ENCODE measurements around the gene SPACDR.

The SPACDR gene

DNA sequence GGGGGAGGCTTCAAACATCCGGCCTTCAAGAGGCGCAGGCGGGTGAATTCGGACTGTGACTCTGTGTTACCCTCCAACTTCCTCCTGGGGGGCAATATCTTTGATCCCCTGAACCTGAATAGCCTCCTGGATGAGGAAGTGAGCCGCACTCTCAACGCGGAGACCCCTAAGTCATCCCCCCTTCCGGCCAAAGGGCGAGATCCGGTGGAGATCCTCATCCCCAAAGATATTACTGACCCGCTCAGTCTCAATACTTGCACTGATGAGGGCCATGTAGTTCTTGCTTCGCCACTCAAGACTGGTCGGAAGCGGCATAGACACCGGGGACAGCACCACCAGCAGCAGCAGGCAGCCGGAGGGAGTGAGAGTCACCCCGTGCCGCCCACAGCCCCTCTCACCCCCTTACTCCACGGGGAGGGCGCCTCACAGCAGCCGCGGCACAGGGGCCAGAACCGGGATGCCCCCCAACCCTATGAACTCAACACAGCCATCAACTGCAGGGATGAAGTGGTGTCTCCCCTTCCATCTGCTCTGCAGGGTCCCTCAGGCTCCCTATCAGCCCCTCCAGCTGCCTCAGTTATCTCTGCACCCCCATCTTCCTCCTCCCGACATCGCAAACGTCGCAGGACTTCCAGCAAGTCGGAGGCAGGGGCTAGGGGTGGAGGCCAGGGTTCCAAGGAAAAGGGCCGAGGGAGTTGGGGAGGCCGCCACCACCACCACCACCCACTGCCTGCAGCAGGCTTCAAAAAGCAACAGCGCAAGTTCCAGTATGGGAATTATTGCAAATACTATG, 33.4 kb downstream of the SPACDR start:
- H3K4me1 Mint-ChIP-seq: peaks cover 35% of the 10 kb centered on the region
- H3K27ac Mint-ChIP-seq: peak overlapping the region; percentile 100
- H3K27me3 Mint-ChIP-seq: no peaks in the 10 kb centered on the region
- peaks cover 7% of the 10 kb centered on the region for H3K36me3 Mint-ChIP-seq
- ATAC-seq (ENCODE audit: low read depth) (no peak), DNase-seq (ENCODE audit: low spot score in 2 of 2) (no peak)
- H3K4me3 Mint-ChIP-seq: peak overlapping the region; percentile 97
- no peaks in the 10 kb centered on the region for H3K9me3 Mint-ChIP-seq

GRCh38 chr7:100429637-100430492, 34.2 kb downstream of the SPACDR start, which contains the start of gene MEPCE:
TSS of gene MEPCE (plus strand) at chr7:100429831. CDS start at chr7:100430019, 188 bp downstream.
- H3K36me3 Mint-ChIP-seq: peaks cover 7% of the 10 kb centered on the region
- H3K4me1 Mint-ChIP-seq: peaks cover 31% of the 10 kb centered on the region
- DNase-seq (ENCODE audit: low spot score in 2 of 2) (peak; percentile 95 to 98), ATAC-seq (ENCODE audit: low read depth) (peak; percentile 41)
- H3K4me3 Mint-ChIP-seq: peak within 1 kb of the TSS; percentile 97
- H3K9me3 Mint-ChIP-seq: no peaks in the 10 kb centered on the region
- H3K27me3 Mint-ChIP-seq: no peaks in the 10 kb centered on the region
- peak within 1 kb of the TSS; percentile 100 for H3K27ac Mint-ChIP-seq

DNA sequence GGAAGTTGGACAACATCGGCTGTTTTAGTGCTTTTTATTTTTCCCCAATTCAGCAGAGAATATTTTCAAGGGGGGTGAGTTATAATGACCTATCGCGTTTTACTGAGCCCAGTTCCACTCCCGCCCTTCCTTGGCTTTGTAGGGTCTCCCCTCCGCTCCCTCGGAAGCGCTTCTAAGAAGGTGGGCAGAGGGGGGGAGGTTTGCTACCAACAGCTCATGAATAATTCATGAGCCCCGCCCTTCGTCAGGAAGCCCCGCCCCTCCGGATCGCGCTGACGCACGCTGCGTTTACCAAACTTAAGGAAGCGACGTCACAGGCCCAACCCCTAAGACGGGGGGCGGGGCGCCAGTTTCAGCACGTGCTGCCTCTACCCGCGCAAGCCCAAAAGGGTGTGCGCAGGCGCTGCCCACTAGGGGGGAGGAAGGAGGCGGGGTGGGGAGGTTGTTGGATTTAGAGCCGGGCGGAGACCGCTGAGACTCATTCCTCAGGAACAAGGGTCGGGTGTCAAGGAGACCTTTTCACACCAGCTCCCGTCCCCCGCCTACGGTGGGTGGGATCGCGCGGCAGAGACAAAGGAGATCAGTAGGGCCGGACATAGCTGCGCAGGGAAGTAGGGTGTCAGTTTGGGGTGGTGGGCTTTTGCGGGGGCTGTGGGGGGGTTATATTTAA, 35.0 kb downstream of the SPACDR start:
- Mint-ChIP-seq H3K27ac (peak overlapping the region; percentile 100), H3K36me3 (peaks cover 5% of the 10 kb centered on the region), H3K9me3 (no peaks in the 10 kb centered on the region), H3K27me3 (no peaks in the 10 kb centered on the region), H3K4me3 (peak overlapping the region; percentile 97), H3K4me1 (peaks cover 25% of the 10 kb centered on the region)
- peak; percentile 54 for ATAC-seq (ENCODE audit: low read depth)
- peak; percentile 100 for DNase-seq (ENCODE audit: low spot score in 2 of 2)

DNA sequence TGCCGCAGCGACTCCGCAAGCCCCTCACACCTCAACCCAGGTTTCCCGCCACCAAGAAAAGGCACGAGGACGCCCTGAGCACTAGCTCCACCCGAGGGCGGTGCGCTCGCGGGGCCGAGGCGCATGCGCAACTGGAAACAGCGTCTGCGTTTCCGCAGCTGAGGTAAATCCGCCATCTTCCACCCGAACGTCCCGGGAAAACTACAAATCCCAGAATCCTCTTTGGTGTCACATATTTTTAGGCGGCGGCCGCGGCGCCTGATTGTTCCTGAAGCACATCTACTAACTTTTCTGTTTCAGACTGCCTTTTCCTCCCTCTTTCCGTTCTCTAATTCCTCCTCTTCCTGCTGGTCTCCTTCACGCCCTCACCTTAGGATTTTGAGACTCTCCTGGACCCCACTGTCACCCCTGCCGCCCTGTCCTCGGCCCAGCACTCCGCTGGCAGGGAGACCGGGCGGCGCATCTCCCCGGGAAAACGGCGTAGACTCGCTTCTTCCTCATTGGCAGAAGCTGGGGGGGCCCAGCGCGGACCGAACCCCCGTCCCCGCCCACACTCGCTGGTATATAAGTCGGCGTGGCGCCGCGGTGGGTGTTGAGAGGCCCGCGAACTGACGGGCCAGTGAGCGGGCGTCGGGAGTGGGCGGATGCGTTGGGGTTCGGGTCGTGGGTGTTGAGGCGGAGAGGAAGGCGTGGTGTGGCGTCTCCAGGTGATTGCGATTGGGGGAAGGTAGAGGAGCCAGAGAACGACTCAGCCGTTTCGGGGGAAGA, 35.7 kb downstream of the SPACDR start, which contains the start of gene ZCWPW1:
TSS of gene ZCWPW1 (minus strand) at position 505 of the 768 bp plus-strand sequence. CDS start 8,054 bp downstream, outside the sequence.
- Mint-ChIP-seq H3K36me3 (peaks cover 1% of the 10 kb centered on the region), H3K4me3 (peak within 1 kb of the TSS; percentile 97), H3K9me3 (no peaks in the 10 kb centered on the region), H3K4me1 (peaks cover 19% of the 10 kb centered on the region), H3K27ac (peak within 1 kb of the TSS; percentile 100), H3K27me3 (no peaks in the 10 kb centered on the region)
- peak; percentile 56 for ATAC-seq (ENCODE audit: low read depth)
- peak; percentile 95 to 99 for DNase-seq (ENCODE audit: low spot score in 2 of 2)

DNA sequence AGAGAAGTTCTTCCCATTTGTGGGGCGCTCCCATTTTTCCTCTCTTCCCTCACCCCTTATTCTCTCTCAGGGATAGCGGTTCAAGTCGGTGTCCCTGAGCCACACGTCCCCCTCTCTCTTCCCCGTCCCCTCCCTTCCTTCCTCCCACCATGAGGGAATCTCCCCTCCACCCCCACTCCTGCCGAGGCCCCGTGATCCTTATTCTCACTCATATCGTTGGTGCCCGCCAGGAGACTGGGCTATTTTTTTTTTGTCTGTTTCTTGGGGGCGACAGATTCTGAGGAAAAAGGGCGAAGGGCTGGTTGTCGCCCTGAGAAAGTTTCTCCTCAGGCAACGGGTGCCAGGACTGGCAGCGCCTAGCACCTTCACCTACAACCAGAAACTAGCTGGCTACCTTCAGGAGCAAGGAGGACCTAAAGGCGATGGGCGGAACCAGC, 36.3 kb downstream of the SPACDR start:
- Mint-ChIP-seq H3K27ac (peak overlapping the region; percentile 100), H3K4me1 (peaks cover 19% of the 10 kb centered on the region), H3K36me3 (peaks cover 3% of the 10 kb centered on the region), H3K9me3 (no peaks in the 10 kb centered on the region), H3K27me3 (no peaks in the 10 kb centered on the region), H3K4me3 (peak overlapping the region; percentile 97)
- no peak for ATAC-seq (ENCODE audit: low read depth)
- no peak for DNase-seq (ENCODE audit: low spot score in 2 of 2)

GRCh38 chr7:100426516-100426915, 37.5 kb downstream of the SPACDR start:
- ATAC-seq (ENCODE audit: low read depth) (no peak), DNase-seq (ENCODE audit: low spot score in 2 of 2) (no peak)
- H3K27me3 Mint-ChIP-seq: no peaks in the 10 kb centered on the region
- H3K4me1 Mint-ChIP-seq: peaks cover 13% of the 10 kb centered on the region
- no peak overlapping the region for H3K4me3 Mint-ChIP-seq
- H3K36me3 Mint-ChIP-seq: peaks cover 3% of the 10 kb centered on the region
- H3K27ac Mint-ChIP-seq: peak overlapping the region; percentile 19
- H3K9me3 Mint-ChIP-seq: no peaks in the 10 kb centered on the region

DNA sequence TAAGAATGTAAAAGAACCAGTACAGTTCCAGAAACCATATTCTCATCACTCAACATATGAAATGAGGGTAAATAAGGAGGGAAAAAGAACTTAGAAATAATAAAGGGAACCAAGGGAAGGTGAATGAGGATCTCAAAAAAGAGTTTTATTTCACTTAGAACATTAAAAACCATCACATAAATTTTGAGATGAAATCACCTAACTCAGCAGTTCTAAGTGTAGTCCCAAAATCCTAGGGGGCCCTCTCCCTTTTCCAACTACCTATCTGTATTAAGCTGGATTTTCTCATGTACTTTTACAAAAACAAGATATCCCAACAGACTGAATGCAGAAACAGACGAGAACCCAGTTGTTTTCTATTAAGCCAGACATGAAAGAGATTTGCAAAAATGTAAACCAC, 38.7 kb downstream of the SPACDR start:
- peaks cover 3% of the 10 kb centered on the region for H3K36me3 Mint-ChIP-seq
- H3K27ac Mint-ChIP-seq: no peak overlapping the region
- H3K9me3 Mint-ChIP-seq: no peaks in the 10 kb centered on the region
- H3K4me1 Mint-ChIP-seq: peaks cover 6% of the 10 kb centered on the region
- H3K27me3 Mint-ChIP-seq: no peaks in the 10 kb centered on the region
- no peak for ATAC-seq (ENCODE audit: low read depth)
- DNase-seq (ENCODE audit: low spot score in 2 of 2): no peak
- H3K4me3 Mint-ChIP-seq: no peak overlapping the region

GRCh38 chr7:100423315-100423714, 40.7 kb downstream of the SPACDR start:
- Mint-ChIP-seq H3K4me1 (peaks cover 3% of the 10 kb centered on the region), H3K4me3 (no peak overlapping the region), H3K9me3 (no peaks in the 10 kb centered on the region), H3K27me3 (no peaks in the 10 kb centered on the region), H3K36me3 (peaks cover 3% of the 10 kb centered on the region), H3K27ac (no peak overlapping the region)
- no peak for ATAC-seq (ENCODE audit: low read depth)
- no peak for DNase-seq (ENCODE audit: low spot score in 2 of 2)

GRCh38 chr7:100419660-100420226, 44.3 kb downstream of the SPACDR start:
- Mint-ChIP-seq H3K9me3 (no peaks in the 10 kb centered on the region), H3K27ac (peak overlapping the region; percentile 38), H3K27me3 (no peaks in the 10 kb centered on the region), H3K4me1 (peaks cover 3% of the 10 kb centered on the region), H3K36me3 (peaks cover 8% of the 10 kb centered on the region), H3K4me3 (no peak overlapping the region)
- no peak for ATAC-seq (ENCODE audit: low read depth)
- DNase-seq (ENCODE audit: low spot score in 2 of 2): no peak

DNA sequence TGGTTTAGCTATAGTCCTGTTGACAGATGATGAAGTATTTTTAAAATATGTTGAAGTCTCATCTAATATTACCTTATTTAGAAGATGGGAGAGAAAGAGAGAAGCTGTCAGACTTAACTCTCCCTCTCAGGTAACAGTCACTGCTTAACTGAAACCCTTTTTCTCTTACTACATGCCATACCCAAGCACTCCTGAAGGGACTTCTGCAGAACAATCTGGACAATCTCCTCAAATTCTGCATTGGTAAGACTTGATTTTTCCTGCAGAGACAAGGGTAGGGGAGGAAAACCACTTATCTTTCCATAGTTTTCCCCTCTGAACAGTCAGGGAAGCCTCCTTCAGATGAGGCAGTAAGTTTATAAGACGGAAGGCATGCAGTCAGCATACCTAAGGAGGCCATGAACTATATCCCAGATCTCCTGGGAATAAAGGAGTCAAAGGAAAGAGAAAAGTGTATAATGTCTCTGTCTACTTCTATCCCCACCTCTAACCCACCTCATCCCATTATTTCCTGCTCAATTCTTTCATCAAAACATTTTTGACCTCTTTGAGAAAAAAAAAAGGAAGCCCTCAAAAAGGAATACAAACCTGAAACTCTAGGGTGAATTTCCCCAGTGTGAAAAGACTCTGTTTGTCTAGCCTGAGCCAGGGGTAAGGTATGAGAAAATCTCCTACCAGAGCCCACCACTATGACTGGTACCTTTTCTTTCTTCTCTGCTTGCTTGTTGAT, 45.0 kb downstream of the SPACDR start:
- no peak for ATAC-seq (ENCODE audit: low read depth)
- H3K4me1 Mint-ChIP-seq: peaks cover 3% of the 10 kb centered on the region
- no peak for DNase-seq (ENCODE audit: low spot score in 2 of 2)
- H3K27me3 Mint-ChIP-seq: no peaks in the 10 kb centered on the region
- no peaks in the 10 kb centered on the region for H3K9me3 Mint-ChIP-seq
- H3K4me3 Mint-ChIP-seq: no peak overlapping the region
- H3K27ac Mint-ChIP-seq: no peak overlapping the region
- peaks cover 8% of the 10 kb centered on the region for H3K36me3 Mint-ChIP-seq

DNA sequence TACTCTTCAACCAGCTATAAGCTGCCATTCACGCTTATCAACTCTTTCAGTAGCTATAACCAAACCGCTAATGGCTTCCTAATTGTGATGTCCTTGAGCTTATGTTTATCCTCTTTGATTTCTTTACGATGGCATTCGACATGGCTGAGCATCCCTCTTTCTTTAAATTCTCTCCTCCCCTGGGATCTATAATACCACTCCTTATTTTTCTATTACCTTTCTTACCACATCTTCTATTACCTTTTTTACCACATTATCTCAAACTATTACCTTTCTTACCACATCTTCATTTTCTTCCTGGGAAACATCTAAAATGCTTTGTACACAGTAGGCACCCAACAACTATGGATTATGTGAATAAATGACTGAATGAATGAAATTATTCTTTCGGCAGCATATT, 48.6 kb downstream of the SPACDR start:
- peaks cover 10% of the 10 kb centered on the region for H3K4me1 Mint-ChIP-seq

GRCh38 chr7:100413889-100414288, 50.2 kb downstream of the SPACDR start:
- DNase-seq (ENCODE audit: low spot score in 2 of 2): no peak
- ATAC-seq (ENCODE audit: low read depth): peak; percentile 78
- no peaks in the 10 kb centered on the region for H3K27me3 Mint-ChIP-seq
- H3K4me3 Mint-ChIP-seq: no peak overlapping the region
- H3K9me3 Mint-ChIP-seq: no peaks in the 10 kb centered on the region
- H3K36me3 Mint-ChIP-seq: peaks cover 6% of the 10 kb centered on the region
- peaks cover 7% of the 10 kb centered on the region for H3K4me1 Mint-ChIP-seq
- no peak overlapping the region for H3K27ac Mint-ChIP-seq

More for the DNA sequence above, 48.6 kb downstream of the SPACDR start:
- no peaks in the 10 kb centered on the region for H3K9me3 Mint-ChIP-seq
- H3K27ac Mint-ChIP-seq: no peak overlapping the region
- DNase-seq (ENCODE audit: low spot score in 2 of 2) (no peak), ATAC-seq (ENCODE audit: low read depth) (no peak)
- H3K27me3 Mint-ChIP-seq: no peaks in the 10 kb centered on the region
- no peak overlapping the region for H3K4me3 Mint-ChIP-seq
- H3K36me3 Mint-ChIP-seq: peaks cover 6% of the 10 kb centered on the region
